HG03521 (cell line): ENCODE data around the gene ATP8A2.

Experiments
- ATAC-seq: cut with Tn5 transposase; IDR thresholded peaks from one replicate; pipeline ENCODE4 v1.9.1; 2021; ENCODE audit warnings: mild to moderate bottlenecking, moderate library complexity; ENCODE audit not compliant: unreplicated experiment

Gene ATP8A2

DNA sequence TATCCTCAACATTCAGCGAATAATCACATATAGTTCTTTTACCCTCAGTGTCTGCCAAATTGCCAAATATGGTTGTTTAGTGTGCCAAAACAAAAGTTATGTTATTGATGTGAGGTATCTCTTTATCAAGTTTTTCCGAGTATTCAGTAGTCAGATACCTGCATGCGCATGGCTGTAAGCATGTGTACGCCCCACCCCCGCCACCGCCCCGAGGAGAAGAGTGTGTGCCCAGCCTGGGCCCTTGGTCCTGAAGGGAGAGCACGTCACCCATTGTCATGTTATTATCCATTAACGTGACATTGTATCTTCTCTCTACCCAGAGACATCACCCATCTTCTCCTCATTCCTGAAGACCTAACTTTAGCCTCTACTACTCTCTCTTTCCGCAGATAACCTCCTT lies 533.1 kb downstream of the ATP8A2 start:
- no peak for ATAC-seq

DNA sequence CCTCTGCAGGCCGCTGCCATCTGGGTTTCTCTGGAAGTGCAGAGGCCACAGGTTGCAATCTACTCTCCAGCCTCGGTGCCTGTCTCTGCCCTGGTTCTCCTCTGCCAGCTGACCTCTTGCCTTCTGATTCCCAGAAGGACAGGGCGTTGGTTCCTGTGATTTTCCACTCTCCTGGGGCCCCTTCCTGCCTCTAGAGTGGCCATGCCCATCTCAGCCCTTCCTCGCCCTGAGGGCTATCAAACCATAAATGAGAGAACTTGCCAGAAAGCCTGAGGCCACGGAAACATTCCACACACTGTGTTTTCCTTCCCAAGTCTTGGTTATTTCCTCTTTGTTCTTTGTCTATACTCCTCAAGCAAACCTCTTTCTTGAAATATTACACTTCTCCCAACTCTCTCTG lies 533.8 kb downstream of the ATP8A2 start:
- no peak for ATAC-seq

DNA sequence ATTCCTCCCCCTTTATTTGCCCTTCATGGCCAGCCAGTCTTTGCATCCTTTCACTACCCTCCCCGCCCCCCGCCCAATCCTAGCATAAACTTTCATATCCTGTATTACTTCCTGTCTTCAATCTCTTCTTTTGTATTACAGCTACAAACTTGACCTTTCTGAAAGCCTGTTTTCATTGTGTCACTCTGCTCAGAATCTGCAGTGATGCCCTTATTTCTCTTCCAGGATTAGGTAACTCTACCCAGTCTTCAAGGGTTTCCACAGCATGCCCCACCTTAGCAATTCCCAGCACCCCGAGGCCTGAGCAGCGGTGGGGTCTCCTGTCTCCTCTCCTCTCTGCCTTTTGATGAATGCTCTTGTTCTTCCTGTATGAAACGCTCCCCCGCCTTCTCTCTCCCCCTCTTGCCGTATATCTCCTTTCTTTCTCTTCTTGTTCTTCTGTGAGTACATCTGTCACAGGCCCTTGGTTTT lies 534.5 kb downstream of the ATP8A2 start:
- no peak for ATAC-seq

DNA sequence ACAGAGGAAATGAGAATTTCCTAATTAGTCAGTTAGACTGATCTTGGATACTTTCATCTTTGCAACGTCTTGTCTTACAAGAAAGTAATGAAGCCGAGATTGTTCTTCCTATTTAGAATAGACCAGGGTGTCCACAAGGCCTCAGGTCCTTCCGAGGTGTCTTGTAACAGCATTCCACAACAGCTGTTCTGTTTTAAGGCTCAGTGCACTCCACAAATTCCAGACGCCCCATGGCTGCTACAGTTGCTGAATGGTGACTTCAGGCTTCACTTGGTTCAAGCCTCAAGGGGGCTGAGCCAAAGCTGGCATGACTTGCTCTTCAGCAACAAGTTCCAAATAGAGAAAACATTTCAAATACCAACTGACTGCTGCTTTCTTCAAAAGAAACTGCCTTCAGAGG lies 536.6 kb downstream of the ATP8A2 start:
- no peak for ATAC-seq

DNA sequence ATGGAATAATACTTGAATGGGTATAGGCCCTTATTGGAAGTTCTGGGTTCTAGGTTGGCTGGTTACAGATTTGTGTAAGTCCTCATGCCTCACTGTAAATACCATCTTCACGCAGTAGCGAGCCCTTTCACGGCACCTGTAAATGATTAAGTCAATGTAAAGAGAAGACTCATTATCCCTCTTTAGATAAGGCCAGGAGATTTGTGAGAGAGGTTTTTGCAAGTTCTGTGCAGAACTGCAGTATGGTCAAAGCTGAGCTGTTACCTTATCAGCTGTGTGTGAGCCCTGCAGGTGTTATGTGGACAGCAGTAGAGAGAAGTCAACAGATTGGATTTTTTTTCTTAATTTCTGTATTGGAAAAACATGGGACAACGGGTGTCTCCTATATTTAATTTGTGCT lies 538.5 kb downstream of the ATP8A2 start:
- ATAC-seq = no peak

DNA sequence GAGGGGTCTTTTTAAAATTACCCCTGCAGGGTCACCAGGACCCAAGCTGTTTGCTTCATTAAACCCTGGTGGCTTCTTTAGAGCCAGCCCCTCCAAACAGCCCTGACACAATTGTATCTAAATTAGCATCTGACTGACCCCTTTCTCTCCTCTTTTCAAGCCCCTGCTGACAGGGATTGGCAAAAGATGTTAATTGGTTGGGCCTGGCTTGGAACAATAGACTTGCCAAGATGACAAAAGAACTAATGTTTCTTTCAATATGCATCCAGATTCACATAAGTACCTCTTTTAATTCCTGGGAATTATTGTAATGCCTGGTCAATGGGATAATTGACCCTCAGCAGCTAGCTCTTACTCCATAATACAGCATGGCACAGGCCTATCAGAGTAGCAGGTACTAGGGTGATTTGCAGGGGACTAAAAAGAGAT lies 539.2 kb downstream of the ATP8A2 start:
- no peak for ATAC-seq

DNA sequence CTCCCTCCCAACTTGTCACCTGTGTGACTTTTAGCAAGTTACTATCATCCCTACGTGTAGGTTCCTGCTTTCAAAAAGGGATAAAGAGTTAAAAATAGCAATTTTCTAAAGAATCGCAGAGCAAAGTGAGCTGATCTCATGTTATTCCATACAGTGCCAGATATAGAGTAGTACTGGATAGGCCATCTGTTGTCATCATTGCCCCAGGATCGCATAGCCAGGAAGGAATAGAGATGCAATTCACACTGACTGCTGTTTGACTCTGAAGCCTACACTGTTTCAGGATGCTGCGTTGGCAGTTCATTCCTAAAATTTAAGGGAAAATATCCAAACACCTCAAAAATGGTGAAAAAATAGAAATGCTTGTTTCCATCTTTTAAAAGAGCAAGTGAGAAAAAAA lies 541.2 kb downstream of the ATP8A2 start:
- ATAC-seq = no peak

DNA sequence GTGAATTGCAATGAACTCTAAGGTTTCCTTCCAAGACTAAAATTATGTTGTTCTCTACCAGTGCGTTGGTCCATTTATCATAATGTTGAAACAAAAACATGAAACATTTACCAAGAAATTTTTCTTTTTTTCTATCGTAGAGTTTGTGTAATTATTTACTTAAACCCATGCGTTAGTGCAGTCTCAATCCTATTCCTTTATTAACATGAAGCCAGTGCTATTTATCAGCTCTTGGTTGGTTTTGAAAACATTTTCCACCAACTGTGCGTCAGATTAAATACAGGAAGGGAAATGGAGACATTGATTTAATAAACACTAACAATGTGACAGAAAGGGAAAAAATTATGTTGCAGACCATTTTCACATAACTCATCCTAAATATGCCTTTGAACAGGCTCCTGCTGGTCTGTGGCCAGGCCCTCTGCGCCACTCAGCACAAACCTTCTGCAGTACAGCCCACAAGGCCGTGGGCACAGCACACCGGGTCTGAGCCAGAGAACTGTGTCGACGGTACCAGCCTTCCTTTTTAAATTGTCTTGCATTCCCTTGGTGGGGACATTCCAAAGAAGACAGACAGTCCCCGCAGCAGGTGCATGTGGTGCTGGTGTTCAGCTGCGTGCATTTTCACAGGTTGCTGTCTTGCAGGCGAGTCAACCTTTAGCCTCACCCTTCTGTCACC lies 544.2 kb downstream of the ATP8A2 start:
- no peak for ATAC-seq

DNA sequence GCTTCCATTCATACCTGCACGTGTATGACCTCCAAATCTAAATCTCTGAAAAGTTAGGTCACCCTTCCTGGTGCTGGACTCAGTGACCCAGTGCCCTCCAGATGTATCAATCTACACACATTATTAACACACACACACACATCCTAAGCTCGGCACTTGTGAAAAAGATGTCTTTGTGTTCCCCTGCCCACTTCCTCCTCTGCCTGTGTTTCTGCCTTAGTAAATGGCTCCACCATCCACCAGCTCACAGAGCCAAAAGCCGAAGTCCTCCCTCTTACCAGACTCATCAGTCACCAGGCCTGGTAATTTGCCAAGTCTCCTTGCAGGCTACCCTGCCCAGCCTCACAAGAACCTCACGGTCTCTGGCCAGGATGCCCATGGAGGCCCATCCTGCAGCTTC lies 548.5 kb downstream of the ATP8A2 start:
- no peak for ATAC-seq

DNA sequence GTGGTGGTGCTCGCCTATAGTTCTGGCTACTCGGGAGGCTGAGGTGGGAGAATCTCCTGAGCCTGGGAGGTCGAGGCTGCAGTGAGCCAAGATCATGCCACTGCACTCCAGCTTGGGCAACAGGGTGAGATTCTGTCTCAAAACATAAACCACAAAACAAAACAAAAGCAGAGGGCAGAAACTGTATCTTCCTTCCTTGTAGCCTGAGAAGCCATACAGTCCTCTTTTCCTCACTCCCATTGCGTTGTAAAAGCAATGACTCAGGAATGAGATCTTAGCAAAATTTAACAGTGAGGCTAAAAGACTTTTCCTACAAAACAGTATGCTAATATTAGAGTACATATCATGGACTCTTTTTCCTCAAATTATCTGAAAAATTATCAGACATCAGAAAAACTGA lies 549.2 kb downstream of the ATP8A2 start:
- no peak for ATAC-seq

DNA sequence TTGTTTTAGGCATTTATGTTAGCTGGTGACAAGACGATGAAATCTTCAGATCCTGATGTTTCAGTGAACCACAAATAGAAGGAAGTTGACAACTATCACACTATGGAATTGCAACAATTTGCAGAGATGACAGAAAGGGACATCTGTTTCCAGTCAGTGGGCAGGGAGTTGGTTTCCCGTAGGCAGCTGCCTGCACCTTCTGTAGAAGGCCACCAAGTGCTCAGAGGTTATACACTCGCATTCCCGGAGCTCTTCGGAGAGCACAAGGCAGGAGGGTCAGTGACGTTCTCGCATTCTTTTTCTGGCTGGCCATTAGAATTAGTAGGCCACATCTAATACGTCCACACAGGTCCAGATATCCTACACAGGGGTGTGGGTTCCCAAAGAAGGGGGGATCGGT lies 550.6 kb downstream of the ATP8A2 start:
- ATAC-seq = no peak

DNA sequence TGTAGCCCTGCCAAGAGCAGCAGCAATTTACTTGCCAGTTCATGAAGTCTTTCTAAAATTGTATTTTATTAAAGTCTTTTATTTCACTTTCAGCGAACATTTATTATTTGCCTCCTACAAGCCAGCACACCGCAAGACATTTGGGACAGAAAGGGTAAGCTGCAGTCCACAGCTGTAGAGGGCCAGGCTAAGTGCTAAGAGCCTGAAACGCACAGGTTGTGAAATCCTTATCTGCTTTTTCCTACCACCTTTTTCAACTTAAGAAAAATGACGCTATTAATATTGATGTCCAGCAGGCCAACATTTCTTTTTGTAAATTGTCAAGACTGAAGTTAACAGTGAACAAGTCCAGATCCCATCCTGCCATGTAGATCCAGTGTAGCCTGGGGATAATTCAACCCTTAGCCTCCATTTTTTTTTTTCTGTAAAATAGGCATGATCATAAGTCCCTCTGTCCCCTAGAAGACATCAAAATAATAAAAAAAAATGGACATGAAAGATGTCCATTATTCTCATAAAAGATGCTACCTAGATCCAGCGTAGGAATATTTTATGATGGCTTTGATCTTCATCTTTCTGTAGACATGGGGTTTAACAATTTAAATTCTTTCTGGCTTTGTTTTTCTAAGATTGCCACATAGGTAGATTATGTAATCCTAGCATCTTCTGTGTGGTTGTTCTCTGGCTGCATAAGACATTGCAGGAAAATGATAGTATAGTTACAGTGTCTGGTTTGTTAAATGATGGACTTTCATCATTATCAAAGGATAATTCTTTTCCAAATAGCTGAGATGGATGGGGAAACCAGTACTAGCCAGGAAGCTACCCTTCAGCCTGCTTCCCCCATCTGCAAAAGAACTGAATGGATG lies 551.7 kb downstream of the ATP8A2 start:
- ATAC-seq = no peak

DNA sequence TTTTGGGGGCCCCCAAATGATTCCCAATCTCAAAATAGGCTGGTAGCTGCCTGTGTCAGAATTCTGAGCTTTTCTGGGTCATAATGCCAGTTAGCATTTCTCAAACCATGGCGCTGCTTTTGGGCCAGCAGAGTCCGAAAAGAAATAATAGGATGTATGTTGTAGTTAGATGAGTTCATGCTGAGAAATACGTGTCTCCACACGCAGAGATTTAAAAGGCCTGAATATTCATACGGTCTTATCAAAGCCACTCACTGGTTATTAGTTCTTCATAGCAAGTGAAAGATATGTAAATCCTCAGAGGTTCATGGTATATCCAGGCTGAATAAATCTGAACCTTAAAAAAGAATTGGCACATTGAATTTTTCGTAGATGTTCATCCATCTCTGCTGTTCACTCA lies 555.6 kb downstream of the ATP8A2 start:
- ATAC-seq = no peak

DNA sequence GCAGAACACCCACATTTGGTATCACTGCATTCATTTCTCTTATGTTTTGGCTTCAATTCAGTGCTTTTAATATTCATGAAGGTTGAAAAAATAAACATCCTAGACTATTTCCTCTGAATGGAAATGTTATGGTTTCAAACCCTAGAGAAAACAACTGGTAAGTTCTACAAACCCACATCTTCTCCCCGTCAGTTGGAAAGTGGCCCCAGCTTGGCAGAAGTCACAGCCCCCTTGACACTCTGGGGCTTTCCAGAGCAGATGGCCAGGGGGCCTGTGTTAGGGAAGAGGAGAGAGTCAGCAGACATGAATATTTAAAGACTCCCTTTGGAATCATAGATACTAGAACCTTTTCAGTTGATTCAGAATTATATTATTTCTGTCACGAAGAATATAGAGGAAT lies 556.2 kb downstream of the ATP8A2 start:
- ATAC-seq = no peak

DNA sequence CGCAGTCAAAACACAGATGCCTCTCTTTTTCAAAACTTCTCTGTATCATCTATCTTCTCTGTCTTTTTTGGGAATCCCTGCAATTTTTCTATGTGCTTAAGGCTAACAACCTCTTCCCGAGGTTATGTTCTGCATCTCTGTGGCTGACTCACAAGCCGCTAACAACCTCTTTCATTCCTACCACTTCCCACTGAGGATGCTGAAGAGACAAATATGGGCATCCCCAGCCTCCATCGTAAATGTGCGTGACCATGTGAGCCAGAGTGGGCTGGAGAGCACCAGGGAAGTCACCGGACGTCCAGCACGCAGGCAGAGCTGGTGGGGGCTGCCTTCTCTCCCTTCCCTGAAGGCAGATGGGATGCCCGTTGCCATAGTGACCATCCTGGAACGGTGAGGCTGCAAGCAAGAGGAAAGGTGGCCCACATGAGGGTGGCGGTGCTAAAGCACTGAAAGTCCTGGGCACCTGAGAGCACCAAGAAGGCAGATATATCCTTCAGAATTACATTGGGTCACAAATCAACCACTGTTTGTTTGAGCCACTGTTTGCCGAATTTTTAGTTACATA lies 557.2 kb downstream of the ATP8A2 start:
- no peak for ATAC-seq

DNA sequence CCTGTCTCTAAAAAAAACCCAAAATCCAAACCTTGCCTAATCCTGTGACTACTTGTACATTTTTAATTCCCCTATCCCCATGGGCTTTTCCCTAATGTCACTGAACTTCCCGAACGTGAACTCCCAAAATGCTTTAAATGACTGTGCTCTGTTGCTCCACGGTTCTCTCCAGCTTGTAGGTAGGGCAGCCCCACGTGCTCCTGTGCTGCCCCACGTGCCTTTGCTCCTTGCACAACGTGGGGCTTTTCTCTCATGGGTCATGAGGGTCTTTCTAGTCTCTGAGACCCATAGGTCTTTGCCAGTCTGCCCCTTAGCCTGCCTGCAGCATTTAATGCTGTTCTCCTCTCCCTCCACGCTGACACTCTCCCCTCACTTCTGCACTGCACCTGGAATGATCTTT lies 558.0 kb downstream of the ATP8A2 start:
- ATAC-seq = no peak

DNA sequence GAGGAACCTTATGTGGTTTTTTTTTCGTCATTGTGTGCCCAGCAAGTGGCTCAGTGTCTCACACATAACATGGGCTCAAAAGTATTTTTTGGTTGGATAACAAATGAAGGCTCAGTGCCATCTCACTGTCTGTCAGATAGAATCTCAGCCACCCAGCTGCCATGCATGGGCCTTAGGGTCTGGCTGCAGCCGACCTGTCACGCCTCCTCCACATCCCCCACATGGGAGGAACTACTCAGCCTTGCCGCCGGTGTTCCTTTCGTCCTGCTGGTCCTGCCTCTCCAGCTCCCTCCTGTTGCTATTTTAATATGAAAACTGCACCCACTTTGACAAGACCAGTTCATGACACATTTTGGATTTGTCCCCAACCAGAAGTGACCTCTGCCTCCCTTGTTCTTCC lies 558.9 kb downstream of the ATP8A2 start:
- no peak for ATAC-seq

DNA sequence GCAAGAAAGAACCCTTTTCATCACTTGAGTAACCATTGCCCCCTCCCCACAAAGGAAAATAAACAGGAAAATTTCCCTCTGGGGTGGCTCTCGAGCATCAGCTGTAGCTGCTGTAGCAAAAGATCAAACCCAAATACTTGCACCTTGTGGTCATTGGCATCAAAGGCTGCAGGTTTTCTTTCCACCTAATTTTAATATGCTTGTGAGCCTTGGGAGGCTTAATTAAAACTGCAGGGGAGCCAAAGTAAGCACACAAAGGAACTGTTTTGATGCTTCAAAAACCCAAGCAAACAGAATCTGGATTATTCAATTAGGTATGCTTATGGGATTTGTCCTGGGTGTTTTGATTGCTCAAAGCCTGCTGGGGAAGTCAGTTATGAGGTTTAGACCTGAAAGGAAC lies 560.6 kb downstream of the ATP8A2 start:
- no peak for ATAC-seq

DNA sequence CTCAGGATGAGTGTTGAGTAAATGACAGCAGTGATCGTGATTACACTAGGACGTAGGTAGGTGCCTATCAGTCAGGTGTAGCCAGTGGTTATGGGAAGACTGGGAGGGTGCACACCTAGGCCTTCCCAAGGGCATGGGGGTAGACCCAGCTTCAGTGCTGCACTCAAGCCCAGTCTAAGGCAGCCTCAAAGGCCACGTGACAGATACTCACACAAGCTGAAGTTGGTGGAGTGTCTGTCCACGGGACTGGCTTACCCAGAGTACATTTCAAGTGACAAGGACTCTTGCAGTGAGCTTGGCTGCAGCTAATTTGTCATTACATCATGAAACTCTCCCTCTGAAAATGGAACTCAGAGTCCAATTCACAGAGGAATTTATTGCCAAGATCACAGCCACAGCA lies 561.7 kb downstream of the ATP8A2 start:
- no peak for ATAC-seq

DNA sequence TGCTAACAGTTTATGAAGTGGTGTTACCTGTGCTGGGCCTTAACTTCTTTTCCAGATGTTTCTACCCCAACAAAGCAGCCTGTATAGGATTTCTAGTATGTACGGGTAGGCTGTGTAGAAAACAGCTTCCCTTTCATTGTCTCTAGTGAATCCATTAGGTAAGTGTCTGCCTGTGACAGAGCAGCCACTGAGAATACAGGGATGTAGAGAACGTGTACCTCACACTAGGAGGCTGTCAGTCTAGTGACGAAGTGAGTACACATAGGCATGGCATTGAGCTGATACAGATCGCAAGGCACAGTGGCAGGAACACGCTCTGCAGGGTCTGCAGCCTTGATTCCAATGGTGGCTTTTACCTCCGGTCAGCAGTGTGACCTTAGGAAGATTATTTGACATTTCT lies 562.4 kb downstream of the ATP8A2 start:
- no peak for ATAC-seq

DNA sequence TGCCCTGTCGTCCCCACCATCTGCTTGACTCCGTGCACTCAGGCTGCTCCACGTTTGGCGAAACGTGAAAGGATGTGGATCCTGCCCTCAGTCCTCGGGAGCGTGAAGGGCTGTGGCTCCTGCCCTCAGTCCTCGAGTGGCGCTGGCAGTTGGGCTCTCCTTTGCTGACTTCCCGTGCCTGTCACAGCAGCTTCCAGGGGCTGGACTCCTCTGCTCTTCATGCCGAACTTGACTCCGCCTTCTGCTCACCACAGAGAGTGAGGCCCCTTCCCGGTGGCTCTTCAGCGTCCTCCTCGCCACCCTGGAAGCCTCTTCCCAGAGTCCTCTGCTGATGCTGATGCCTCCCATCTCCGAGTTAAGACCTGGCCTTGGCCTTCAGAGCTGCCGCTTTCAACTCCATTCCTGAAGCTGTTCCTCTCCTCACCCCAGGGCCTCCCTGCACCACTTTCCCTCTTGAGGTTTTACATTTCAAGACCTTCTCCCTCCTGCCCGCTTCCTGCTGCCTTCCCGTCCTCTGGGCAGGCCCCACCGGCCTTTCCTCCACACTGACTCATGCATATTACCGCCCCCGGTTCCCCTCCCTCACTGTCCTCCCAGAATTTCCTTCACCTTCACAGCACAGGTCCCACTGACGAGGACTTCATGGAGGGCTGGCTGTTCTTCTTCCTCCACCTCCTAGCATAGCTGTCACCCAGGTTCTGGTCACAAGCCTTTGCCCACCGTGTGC lies 568.4 kb downstream of the ATP8A2 start:
- no peak for ATAC-seq
